Activated naive CD4-positive, alpha-beta T cell treated with anti-CD3 and anti-CD28 coated beads, Interleukin-2, amount 50 U/mL, for 72 hours (primary cell): ENCODE data around the gene FAM114A1. TPM values are rescaled to one million over a fixed set of nuclear protein-coding genes. Genes with fewer than 3 reads are reported as not detected.
A peak's percentile ranks its signal among the peaks of the same experiment; 100 is the strongest.
"Not testable (repeated sequence)": the region's sequence is repeated elsewhere in the genome, so short reads cannot be mapped to it uniquely, and the experiment has no call there.

Experiments used
- ATAC-seq, 2 donors: fragments of 150-1000 bp; cut with Tn5 transposase; 2 replicates each; pipeline ENCODE4 v1.10.0; 2021; ENCODE audit warnings: mild to moderate bottlenecking in 2 of 2, moderate library complexity in 2 of 2
- DNase-seq, 2 donors: peaks; one replicate each; pipeline ENCODE4 v3.0.0; 2021 to 2022; ENCODE audit warnings: low spot score in 2 of 2
- H3K27ac Mint-ChIP-seq, 2 donors: one replicate each; pipeline ENCODE4 v1.8.0; 2022; ENCODE audit warnings: mild to moderate bottlenecking in 2 of 2, mixed read lengths in 2 of 2
- H3K36me3 Mint-ChIP-seq, 2 donors: one replicate each; pipeline ENCODE4 v1.8.0; 2022; ENCODE audit warnings: mixed read lengths in 2 of 2
- H3K9me3 Mint-ChIP-seq, 2 donors: one replicate each; pipeline ENCODE4 v1.8.0; 2022; ENCODE audit warnings: mixed read lengths in 2 of 2
- total RNA-seq, 2 donors: library from RNA; stranded (reverse); gene quantifications; one replicate each; pipeline ENCODE4 v1.2.3, GENCODE V29; 2022

The FAM114A1 gene
- total RNA-seq, 2 donors from 2014 or later = 0.41 to 1.4 TPM

DNA sequence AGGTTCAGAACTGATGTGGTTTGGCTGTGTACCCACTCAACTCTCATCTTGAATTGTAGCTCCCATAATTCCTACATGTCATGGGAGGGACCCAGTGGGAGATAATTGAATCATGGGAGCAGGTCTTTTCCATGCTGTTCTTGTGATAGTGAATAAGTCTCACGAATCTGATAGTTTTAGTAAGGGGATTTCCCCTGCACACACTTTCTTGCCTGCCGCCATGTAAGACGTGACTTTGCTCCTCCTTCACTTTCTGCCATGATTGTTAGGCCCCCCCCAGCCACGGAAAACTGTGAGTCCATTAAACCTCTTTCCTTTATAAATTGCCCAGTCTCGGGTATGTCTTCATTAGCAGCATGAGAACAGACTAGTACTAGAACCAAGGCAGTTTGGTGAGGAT is 91.6 kb downstream of the FAM114A1 start:
- H3K9me3 Mint-ChIP-seq = peaks cover 23% of the 10 kb centered on the region in 2 donors
- not testable (repeated sequence) for DNase-seq, H3K27ac Mint-ChIP-seq, ATAC-seq
- peaks cover 7 to 34% of the 10 kb centered on the region in 2 donors for H3K36me3 Mint-ChIP-seq

- ATAC-seq (no peak), DNase-seq (no peak)
- H3K36me3 Mint-ChIP-seq = peaks cover 18 to 68% of the 10 kb centered on the region in 2 donors
- peaks cover 19 to 21% of the 10 kb centered on the region in 2 donors for H3K9me3 Mint-ChIP-seq
- peak overlapping the region in 1 of 2 donors; percentile 65 for H3K27ac Mint-ChIP-seq
Measured at GRCh38 chr4:38964942-38965775, 97.6 kb downstream of the FAM114A1 start.

GRCh38 chr4:38965866-38966265 is 98.3 kb downstream of the FAM114A1 start:
- Mint-ChIP-seq H3K9me3 (peaks cover 19 to 21% of the 10 kb centered on the region in 2 donors), H3K27ac (no peak overlapping the region), H3K36me3 (peaks cover 20 to 70% of the 10 kb centered on the region in 2 donors)
- DNase-seq (no peak), ATAC-seq (no peak)

DNA sequence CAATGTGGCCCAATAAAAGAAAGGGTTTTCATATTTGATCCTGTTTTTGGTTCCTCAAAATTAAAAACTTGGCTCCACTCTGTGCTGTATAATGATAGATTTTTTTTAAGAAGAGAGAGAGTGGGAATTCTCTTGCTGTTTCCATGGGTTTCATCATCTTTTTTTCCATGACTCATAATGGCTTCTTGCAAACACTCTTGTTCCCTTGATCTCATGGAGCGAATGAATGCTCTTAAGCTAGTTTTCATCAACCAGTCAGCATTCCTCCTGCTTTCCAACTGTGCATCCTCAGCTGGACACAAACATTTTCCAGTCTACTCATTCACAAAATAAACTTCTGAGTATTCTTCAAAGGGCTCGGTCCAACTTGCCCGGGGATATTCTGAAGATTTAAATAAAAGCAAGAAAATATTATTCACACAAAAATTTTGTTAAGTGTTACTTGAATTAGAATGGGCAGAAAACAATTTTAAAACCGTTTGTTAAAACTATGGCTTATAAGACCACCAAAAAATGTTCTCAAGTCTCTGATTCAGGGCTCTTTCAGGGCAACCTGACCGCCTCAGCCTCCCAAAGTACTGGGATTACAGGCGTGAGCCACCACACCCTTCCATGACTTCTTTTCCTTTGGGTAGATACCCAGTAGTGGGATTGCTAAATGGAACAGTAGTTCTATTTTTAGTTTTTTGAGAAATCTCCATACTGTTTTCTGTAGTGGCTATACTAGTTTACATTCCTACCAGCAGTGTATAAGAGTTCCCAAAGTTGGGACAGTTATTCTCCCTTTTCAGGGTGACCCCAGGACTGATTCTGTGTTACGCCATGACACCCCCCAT is 99.9 kb downstream of the FAM114A1 start:
- H3K9me3 Mint-ChIP-seq = peaks cover 6 to 7% of the 10 kb centered on the region in 2 donors
- H3K27ac Mint-ChIP-seq = peak overlapping the region; percentile 79 to 81
- peak; percentile 28 to 50 for ATAC-seq
- H3K36me3 Mint-ChIP-seq = peaks cover 20 to 57% of the 10 kb centered on the region in 2 donors
- no peak for DNase-seq

DNA sequence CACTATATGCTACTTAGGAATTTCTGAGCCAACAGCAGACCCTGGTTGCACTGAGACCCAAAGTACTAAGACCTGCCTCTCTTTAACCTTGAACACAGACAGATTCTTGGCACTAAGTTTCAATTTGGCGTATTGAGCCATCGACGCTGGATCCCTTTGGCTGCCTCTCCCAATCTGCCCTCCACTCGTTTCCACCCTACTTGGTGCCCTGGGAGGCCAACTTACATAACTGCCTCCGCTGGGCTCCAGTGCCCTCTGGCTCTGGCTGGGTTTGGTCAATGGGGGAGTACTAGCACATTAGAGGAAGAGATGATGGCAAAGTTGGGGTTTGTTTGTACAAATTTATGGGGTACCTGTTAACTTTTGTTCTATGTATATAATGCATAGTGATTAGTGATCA is 101.1 kb downstream of the FAM114A1 start:
- ATAC-seq = no peak
- H3K36me3 Mint-ChIP-seq = peaks cover 20 to 57% of the 10 kb centered on the region in 2 donors
- H3K9me3 Mint-ChIP-seq = peaks cover 0 to 7% of the 10 kb centered on the region in 2 donors
- no peak for DNase-seq
- H3K27ac Mint-ChIP-seq = peak overlapping the region in 1 of 2 donors; percentile 79

DNA sequence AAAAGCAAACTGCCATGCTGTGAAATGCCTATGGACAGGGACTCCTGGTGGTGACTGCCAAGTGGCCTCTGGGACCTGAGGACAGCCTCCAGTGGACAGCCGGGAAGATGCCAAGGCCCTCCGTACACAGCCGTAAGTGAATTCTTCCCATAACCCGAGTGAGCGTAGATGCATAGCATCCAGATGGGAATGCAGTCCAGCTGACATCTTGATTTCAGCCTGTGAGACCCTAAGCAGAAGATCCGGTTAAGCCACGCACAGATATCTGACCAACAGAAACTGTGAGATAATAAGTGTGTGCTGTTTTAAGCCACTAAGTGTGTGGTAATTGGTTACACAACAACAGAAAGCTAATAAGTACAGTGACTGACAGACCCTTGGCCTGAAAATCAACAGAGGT is 108.7 kb downstream of the FAM114A1 start:
- DNase-seq (no peak), ATAC-seq (no peak)
- Mint-ChIP-seq H3K27ac (no peak overlapping the region), H3K36me3 (peaks cover 5 to 35% of the 10 kb centered on the region in 2 donors), H3K9me3 (peaks cover 3 to 4% of the 10 kb centered on the region in 2 donors)

DNA sequence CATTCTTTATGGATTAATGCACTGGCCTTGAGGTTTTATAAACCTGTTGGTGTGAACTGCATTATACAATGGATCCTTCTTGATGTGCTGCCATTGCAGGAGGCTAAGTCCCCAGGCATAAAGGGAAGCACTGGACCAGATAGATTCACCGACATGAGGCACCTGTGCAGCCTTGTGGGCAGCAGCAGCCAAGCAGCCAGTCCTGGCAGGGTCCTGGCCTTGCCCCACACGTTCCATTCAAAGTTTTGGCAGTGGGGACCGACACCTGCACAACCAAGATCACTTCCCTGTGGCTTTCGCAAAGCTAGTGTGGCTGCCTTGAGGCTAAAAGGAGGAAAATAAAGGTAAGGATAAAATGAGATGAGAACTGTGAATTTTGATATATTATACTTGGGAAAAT is 111.5 kb downstream of the FAM114A1 start:
- peak overlapping the region in 1 of 2 donors; percentile 8 for H3K27ac Mint-ChIP-seq
- ATAC-seq (no peak), DNase-seq (no peak)
- H3K9me3 Mint-ChIP-seq = peaks cover 3 to 4% of the 10 kb centered on the region in 2 donors
- peaks cover 9 to 62% of the 10 kb centered on the region in 2 donors for H3K36me3 Mint-ChIP-seq

DNA sequence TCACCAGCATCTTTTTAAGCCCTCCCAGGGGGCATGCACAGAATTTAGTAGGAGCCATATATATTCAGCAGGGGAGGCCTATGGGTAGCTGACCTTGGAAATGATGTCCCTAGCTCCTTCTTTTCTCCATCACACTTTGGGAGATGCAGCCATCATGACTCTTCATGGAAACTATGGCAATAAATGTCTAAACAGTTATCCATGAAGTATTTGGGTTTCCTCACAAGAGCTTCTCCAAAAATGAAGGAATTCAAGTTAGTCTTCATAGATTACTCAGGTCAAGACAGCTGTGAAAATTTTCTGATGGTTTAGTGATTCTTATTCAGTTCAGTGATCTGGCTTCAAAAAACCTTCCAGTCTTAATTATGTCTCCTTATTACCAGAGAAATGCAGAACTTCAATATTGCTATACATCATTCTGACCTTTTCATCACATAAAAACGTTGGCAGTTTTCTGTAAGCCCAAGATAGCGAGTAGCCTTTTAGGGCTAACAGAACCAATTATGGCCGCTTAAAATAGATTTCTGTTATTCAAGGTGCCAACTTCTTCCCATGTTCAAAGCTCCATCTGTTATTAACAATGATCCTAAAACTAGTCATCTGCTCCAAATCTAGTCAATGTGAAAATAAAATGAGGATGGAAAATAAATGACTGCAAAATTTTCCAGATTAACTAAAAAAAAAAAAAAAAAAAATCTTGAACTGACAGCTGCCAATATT is 112.1 kb downstream of the FAM114A1 start:
- H3K36me3 Mint-ChIP-seq = peaks cover 9 to 62% of the 10 kb centered on the region in 2 donors

GRCh38 chr4:38980903-38981676 is 113.5 kb downstream of the FAM114A1 start:
- DNase-seq (peak in 1 of 2 donors; percentile 23), ATAC-seq (peak; percentile 83 to 84)
- Mint-ChIP-seq H3K9me3 (peaks cover 3 to 4% of the 10 kb centered on the region in 2 donors), H3K27ac (peak overlapping the region; percentile 66 to 78), H3K36me3 (peaks cover 13 to 59% of the 10 kb centered on the region in 2 donors)

More for the DNA sequence above, 112.1 kb downstream of the FAM114A1 start:
- ATAC-seq = no peak
- no peak overlapping the region for H3K27ac Mint-ChIP-seq
- H3K9me3 Mint-ChIP-seq = peaks cover 3 to 4% of the 10 kb centered on the region in 2 donors
- no peak for DNase-seq

- Mint-ChIP-seq H3K9me3 (peaks cover 3 to 4% of the 10 kb centered on the region in 2 donors), H3K27ac (peak overlapping the region; percentile 11 to 78), H3K36me3 (peaks cover 16 to 62% of the 10 kb centered on the region in 2 donors)
- ATAC-seq = no peak
- DNase-seq = no peak
Measured at GRCh38 chr4:38982361-38983095, 114.9 kb downstream of the FAM114A1 start.

GRCh38 chr4:38983291-38983690 is 115.7 kb downstream of the FAM114A1 start:
- H3K27ac Mint-ChIP-seq = peak overlapping the region; percentile 22 to 26

DNA sequence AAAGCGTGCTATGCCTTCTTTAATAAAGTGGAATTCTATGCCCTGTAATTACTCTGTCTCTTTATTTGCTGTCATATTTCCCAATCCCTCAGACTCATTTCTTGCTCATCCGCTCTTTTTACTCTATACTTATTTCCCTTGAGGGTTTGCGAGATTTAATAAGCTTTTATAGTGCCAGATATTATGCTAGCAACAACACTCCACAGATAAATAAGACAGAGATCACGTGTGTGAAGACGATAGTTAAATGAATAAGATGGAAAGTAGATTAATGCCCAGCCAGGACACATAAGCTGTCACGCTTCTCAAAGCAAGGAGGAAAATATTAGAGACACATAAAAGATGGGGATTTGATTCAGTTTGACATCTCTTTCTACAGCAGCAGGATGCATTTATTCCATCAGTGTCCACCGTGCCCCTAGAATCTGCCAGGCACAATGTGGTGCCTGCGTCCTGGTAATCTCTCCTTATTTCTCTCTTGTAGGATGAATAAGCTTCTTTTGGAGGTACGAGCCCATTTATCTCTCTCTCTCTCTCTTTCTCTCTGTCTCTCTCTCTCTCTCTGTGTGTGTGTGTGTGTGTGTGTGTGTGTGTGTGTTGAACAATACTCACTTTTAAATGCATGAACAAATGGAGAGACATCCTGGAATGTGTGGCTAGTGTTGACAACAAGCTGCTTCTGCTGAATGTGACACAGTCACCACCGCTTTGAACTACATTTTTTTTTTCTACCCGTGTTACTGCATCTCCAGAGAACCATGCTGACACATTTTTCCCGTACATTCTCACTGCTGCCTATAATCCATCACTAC is 116.4 kb downstream of the FAM114A1 start:
- DNase-seq (no peak), ATAC-seq (peak; percentile 60 to 62)
- Mint-ChIP-seq H3K36me3 (peaks cover 16 to 66% of the 10 kb centered on the region in 2 donors), H3K9me3 (peaks cover 3 to 7% of the 10 kb centered on the region in 2 donors), H3K27ac (peak overlapping the region; percentile 1 to 26)

More at GRCh38 chr4:38983291-38983690, 115.7 kb downstream of the FAM114A1 start:
- Mint-ChIP-seq H3K9me3 (peaks cover 3 to 4% of the 10 kb centered on the region in 2 donors), H3K36me3 (peaks cover 16 to 66% of the 10 kb centered on the region in 2 donors)
- ATAC-seq (no peak), DNase-seq (no peak)

DNA sequence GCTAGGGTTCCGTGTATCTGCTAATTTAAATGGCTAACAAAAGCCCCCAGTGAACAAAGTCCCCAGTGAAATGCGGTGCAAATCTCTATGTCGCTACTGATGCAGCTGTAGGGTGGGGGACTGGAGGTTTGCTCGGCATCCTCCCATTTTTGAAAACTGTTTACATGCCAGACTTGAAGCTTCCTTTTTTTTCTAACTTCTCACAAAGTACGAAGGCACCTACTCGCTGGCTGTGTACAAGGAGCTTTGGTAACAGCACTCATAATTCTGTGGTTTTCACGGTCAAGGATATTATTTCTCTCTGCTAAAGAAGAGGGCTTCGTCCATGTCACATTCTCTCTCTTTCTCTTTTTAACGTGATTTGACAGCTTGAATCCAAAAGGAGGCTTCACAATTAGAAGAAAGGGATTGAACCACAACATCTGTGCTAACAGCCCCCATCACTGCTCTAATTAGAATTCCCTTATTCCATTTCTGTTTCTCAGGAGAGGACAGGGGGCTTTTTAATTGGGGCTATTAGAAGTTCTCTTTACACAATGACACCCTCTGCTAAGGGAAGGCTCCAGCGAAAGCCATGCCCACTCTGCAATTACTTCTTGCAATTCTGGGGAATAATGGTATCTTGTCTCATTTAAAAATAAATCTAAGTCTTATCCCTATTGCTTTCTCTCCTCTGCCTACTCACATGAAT is 117.9 kb downstream of the FAM114A1 start:
- no peak for ATAC-seq
- Mint-ChIP-seq H3K27ac (peak overlapping the region; percentile 78 to 85), H3K9me3 (peaks cover under 1 to 5% of the 10 kb centered on the region in 2 donors), H3K36me3 (peaks cover 12 to 57% of the 10 kb centered on the region in 2 donors)
- no peak for DNase-seq

GRCh38 chr4:38987491-38987890 is 119.9 kb downstream of the FAM114A1 start:
- peaks cover 8 to 38% of the 10 kb centered on the region in 2 donors for H3K36me3 Mint-ChIP-seq
- peaks cover 0 to 3% of the 10 kb centered on the region in 2 donors for H3K9me3 Mint-ChIP-seq
- peak; percentile 42 to 64 for ATAC-seq
- peak overlapping the region in 1 of 2 donors; percentile 93 for H3K27ac Mint-ChIP-seq
- no peak for DNase-seq
